OCI-LY3 (cell line): ENCODE data around the gene FERMT1.
"Not testable (repeated sequence)": the region's sequence is repeated elsewhere in the genome, so short reads cannot be mapped to it uniquely, and the experiment has no call there.

Experiments
- H2AFZ ChIP-seq: fragments of 200-600, 300-600 bp; shearing (Covaris generic); 2 replicates; pipeline ENCODE4 v1.6.0; 2014; ENCODE audit warnings: antibody characterized with exemption, low read depth, low read length
- H3K27ac ChIP-seq: fragments of 200-600, 300-600 bp; sonication (generic); 2 replicates; pipeline ENCODE4 v1.5.1; 2014; ENCODE audit warnings: mild to moderate bottlenecking, low read length, moderate library complexity, mixed read lengths
- H3K27me3 ChIP-seq: fragments of 200-600, 300-600 bp; sonication (generic); 2 replicates; pipeline ENCODE4 v1.6.1; 2014; ENCODE audit warnings: low read depth, low read length, mixed read lengths
- H3K36me3 ChIP-seq: fragments of 200-600, 300-600 bp; sonication (generic); replicated peaks from 2 replicates; pipeline ENCODE3; 2014; ENCODE audit warnings: low read depth, low read length, mixed read lengths
- H3K4me1 ChIP-seq: fragments of 300-600, 200-600 bp; sonication (generic); 2 replicates; pipeline ENCODE4 v1.6.1; 2014; ENCODE audit warnings: low read length, mixed read lengths
- H3K4me2 ChIP-seq: fragments of 200-600, 300-600 bp; sonication (generic); 2 replicates; pipeline ENCODE4 v1.6.1; 2014; ENCODE audit warnings: low read length, mixed read lengths
- H3K4me3 ChIP-seq: fragments of 300-600, 200-600 bp; sonication (generic); 2 replicates; pipeline ENCODE4 v1.5.1; 2014; ENCODE audit warnings: antibody characterized with exemption, mild to moderate bottlenecking, low read length, moderate library complexity
- H3K79me2 ChIP-seq: fragments of 300-600, 200-600 bp; shearing (Covaris generic); 2 replicates; pipeline ENCODE4 v1.6.1; 2014; ENCODE audit warnings: mild to moderate bottlenecking, low read length, mixed read lengths
- H3K9ac ChIP-seq: fragments of 300-600, 200-600 bp; shearing (Covaris generic); 2 replicates; pipeline ENCODE4 v1.6.0; 2014; ENCODE audit warnings: mild to moderate bottlenecking, low read length, moderate library complexity
- H3K9me3 ChIP-seq: fragments of 200-600, 300-600 bp; shearing (Covaris generic); 2 replicates; pipeline ENCODE4 v1.6.1; 2014; ENCODE audit warnings: low read length, mixed read lengths; ENCODE audit not compliant: insufficient read depth
- H4K20me1 ChIP-seq: fragments of 200-600, 300-600 bp; sonication (generic); 2 replicates; pipeline ENCODE4 v1.6.1; 2016; ENCODE audit warnings: low read length, mixed read lengths; ENCODE audit not compliant: insufficient read depth
- CTCF ChIP-seq: fragments of 200-600, 300-600 bp; sonication (generic); IDR thresholded peaks from 2 replicates; pipeline ENCODE4 v1.5.1; 2014; ENCODE audit warnings: antibody characterized with exemption, low read length, low read depth
- EZH2phosphoT487 ChIP-seq: fragments of 200-600 bp; shearing (Covaris generic); IDR thresholded peaks from 2 replicates; pipeline ENCODE4 v1.6.1; 2018; ENCODE audit warnings: antibody characterized with exemption, mixed run types, low read depth

FERMT1 gene

GRCh38 chr20:6113951-6114350 lies 8.9 kb downstream of the FERMT1 start:
- Histone ChIP-seq H3K27me3 (no peaks in the 10 kb centered on the region), H3K4me3 (no peak overlapping the region), H4K20me1 (no peaks in the 10 kb centered on the region), H3K9me3 (peaks cover 12% of the 10 kb centered on the region; the same call in 1 of the 2 replicates), H3K36me3 (no peaks in the 10 kb centered on the region), H2AFZ (no peak overlapping the region), H3K9ac (no peak overlapping the region), H3K4me2 (no peak overlapping the region), H3K27ac (no peak overlapping the region), H3K4me1 (no peaks in the 10 kb centered on the region), H3K79me2 (no peaks in the 10 kb centered on the region)
- no peak for TF ChIP-seq EZH2phosphoT487
- no peak for TF ChIP-seq CTCF

- H3K4me2 ChIP-seq, H3K9ac ChIP-seq, H3K27ac ChIP-seq, H3K79me2 ChIP-seq, H3K36me3 ChIP-seq, H2AFZ ChIP-seq, H3K4me1 ChIP-seq, H4K20me1 ChIP-seq, H3K4me3 ChIP-seq, H3K27me3 ChIP-seq: not testable (repeated sequence)
- H3K9me3 ChIP-seq = peaks cover 12% of the 10 kb centered on the region; the same call in 1 of the 2 replicates
Measured at GRCh38 chr20:6112965-6113364, 9.9 kb downstream of the FERMT1 start.

GRCh38 chr20:6108330-6108729 lies 14.5 kb downstream of the FERMT1 start:
- Histone ChIP-seq H3K4me1 (no peaks in the 10 kb centered on the region), H3K9me3 (0 out of 2 replicates have a peak, but pooled peaks cover under 1% of the 10 kb centered on the region), H3K4me2 (no peak overlapping the region), H3K27me3 (peaks cover 11% of the 10 kb centered on the region), H3K79me2 (no peaks in the 10 kb centered on the region), H3K27ac (no peak overlapping the region), H4K20me1 (no peaks in the 10 kb centered on the region), H3K9ac (no peak overlapping the region), H3K36me3 (no peaks in the 10 kb centered on the region), H2AFZ (no peak overlapping the region), H3K4me3 (no peak overlapping the region)
- no peak for TF ChIP-seq CTCF
- TF ChIP-seq EZH2phosphoT487 = no peak

GRCh38 chr20:6104493-6105188 lies 18.2 kb downstream of the FERMT1 start:
- H3K4me2 ChIP-seq = no peak overlapping the region
- no peak overlapping the region for H2AFZ ChIP-seq
- no peaks in the 10 kb centered on the region for H3K4me1 ChIP-seq
- no peak overlapping the region for H3K9ac ChIP-seq
- no peaks in the 10 kb centered on the region for H3K36me3 ChIP-seq
- H3K79me2 ChIP-seq = no peaks in the 10 kb centered on the region
- no peaks in the 10 kb centered on the region for H4K20me1 ChIP-seq
- TF ChIP-seq CTCF = no peak
- no peak for TF ChIP-seq EZH2phosphoT487
- peaks cover 14% of the 10 kb centered on the region for H3K27me3 ChIP-seq
- no peak overlapping the region for H3K4me3 ChIP-seq
- no peak overlapping the region for H3K27ac ChIP-seq
- H3K9me3 ChIP-seq = no peaks in the 10 kb centered on the region
